ENCODE measurements around the gene BCAS3.

- TF ChIP-seq CTCF (IDR thresholded peaks at IDR 0.05; ENCODE audit: low read depth, low read length) (no peak), EZH2phosphoT487 (IDR thresholded peaks at IDR 0.05; ENCODE audit: low read depth) (no peak)
Observed at GRCh38 chr17:61202564-61202963, 524.9 kb downstream of the BCAS3 start.

Data from OCI-LY3 (cell line).